ENCODE results near the gene USP17L15.
"Not testable (repeated sequence)": the region's sequence is repeated elsewhere in the genome, so short reads cannot be mapped to it uniquely, and the experiment has no call there.

DNA sequence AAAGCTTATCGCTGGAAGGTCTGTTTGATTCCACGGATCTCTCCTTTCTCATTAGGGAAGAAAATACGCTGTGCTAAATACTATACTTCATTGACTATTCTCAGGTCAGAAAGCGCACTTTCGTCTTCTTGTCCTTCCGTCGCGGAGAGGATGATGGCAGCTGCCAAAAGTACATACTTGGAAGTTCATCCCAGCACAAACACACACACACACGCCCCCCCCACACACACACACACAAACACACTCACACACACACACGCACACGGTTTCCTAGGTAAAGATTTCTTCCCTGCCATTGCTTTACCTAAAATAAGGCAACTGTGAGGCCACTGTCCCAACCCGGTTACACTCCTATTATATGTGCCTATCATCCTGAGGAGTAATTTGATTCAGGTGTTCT, 4.3 kb downstream of the USP17L15 start:
- TF ChIP-seq, protein P1, sequence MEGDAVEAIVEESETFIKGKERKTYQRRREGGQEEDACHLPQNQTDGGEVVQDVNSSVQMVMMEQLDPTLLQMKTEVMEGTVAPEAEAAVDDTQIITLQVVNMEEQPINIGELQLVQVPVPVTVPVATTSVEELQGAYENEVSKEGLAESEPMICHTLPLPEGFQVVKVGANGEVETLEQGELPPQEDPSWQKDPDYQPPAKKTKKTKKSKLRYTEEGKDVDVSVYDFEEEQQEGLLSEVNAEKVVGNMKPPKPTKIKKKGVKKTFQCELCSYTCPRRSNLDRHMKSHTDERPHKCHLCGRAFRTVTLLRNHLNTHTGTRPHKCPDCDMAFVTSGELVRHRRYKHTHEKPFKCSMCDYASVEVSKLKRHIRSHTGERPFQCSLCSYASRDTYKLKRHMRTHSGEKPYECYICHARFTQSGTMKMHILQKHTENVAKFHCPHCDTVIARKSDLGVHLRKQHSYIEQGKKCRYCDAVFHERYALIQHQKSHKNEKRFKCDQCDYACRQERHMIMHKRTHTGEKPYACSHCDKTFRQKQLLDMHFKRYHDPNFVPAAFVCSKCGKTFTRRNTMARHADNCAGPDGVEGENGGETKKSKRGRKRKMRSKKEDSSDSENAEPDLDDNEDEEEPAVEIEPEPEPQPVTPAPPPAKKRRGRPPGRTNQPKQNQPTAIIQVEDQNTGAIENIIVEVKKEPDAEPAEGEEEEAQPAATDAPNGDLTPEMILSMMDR (IDR thresholded peaks at IDR 0.05; ENCODE audit: low read length), result not testable (repeated sequence)
- not testable (repeated sequence) for TF ChIP-seq EZH2 (IDR thresholded peaks at IDR 0.05; ENCODE audit: borderline replicate concordance, low read length)

Measured in OCI-LY1 (cell line).